Cardiac fibroblast (primary cell): ENCODE measurements around the gene THSD7B.
"Not testable (repeated sequence)": the region's sequence is repeated elsewhere in the genome, so short reads cannot be mapped to it uniquely, and the experiment has no call there.

Source experiments
- DNase-seq, 2 donors: peaks; one replicate each; pipeline versions ENCODE4 v3.0.0 to v3.0.0-alpha.2; 2010; ENCODE audit warnings: low read depth in 2 of 2
- H3K4me3 ChIP-seq, 2 donors: replicated peaks in 1 of 2; 1 replicate in 1 of 2; 2 replicates in 1 of 2; pipeline ENCODE4 v1.5.1; 2011; ENCODE audit warnings: low read depth in 2 of 2, low read length in 2 of 2, mild to moderate bottlenecking in 2 of 2, moderate library complexity in 1 of 2
- TF ChIP-seq, protein P1 (sequence below): IDR thresholded peaks from one replicate; pipeline ENCODE4 v1.5.1; 2011; ENCODE audit warnings: low read depth, mild to moderate bottlenecking, low read length, inconsistent platforms

Gene THSD7B

DNA sequence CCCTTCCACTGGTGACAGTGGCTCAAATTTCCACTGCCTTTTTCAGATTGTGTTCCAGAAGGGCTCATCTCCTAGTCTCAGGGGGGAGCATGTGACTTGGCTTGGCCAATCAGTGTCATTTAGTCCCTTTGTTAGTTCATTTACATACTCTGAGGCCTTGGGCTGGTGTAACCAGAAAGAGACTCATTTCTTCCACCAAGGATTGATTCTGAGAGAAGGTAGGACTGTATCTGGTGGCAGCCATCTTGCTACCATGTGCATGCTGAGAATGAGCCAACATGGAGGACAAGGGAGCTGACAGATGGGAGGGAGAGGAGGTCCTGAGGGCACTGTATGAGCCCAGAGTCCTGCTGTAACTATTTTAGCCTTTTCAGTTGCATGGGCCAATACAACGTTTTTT is 191.7 kb downstream of the THSD7B start:
- no peak for DNase-seq
- TF ChIP-seq, protein P1, sequence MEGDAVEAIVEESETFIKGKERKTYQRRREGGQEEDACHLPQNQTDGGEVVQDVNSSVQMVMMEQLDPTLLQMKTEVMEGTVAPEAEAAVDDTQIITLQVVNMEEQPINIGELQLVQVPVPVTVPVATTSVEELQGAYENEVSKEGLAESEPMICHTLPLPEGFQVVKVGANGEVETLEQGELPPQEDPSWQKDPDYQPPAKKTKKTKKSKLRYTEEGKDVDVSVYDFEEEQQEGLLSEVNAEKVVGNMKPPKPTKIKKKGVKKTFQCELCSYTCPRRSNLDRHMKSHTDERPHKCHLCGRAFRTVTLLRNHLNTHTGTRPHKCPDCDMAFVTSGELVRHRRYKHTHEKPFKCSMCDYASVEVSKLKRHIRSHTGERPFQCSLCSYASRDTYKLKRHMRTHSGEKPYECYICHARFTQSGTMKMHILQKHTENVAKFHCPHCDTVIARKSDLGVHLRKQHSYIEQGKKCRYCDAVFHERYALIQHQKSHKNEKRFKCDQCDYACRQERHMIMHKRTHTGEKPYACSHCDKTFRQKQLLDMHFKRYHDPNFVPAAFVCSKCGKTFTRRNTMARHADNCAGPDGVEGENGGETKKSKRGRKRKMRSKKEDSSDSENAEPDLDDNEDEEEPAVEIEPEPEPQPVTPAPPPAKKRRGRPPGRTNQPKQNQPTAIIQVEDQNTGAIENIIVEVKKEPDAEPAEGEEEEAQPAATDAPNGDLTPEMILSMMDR: no peak

DNA sequence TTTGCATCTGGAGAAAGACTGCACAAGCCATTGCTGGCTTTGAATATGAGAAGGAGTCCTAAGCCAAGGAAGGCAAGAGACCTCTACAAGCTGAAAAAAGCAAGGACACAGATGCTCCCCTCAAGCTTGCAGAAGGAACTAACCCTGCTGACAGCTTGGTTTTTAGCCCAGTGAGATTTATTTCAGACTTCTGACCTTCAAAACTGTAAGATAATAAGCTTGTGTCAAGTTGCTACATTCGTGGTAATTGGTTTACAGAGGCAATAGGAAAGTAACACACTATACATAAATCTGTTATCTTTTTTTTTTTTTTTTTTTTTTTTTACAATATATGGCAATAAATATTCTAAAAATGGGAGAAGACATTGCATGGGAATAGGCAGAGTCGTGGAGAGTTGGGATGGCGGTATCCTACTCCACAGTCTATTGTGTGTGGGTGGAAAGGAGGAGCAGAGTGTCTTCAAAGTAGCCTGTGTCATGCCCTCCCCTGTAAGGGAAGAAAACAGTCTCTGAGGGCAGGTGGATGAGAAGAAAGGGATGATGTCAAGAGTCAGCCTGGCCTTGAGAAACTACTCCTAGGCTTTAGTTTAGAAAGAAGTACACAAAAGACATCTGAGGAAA is 196.9 kb downstream of the THSD7B start:
- DNase-seq: no peak
- TF ChIP-seq, protein P1: no peak

More for the DNA sequence above, 191.7 kb downstream of the THSD7B start:
- no peak overlapping the region for H3K4me3 ChIP-seq

DNA sequence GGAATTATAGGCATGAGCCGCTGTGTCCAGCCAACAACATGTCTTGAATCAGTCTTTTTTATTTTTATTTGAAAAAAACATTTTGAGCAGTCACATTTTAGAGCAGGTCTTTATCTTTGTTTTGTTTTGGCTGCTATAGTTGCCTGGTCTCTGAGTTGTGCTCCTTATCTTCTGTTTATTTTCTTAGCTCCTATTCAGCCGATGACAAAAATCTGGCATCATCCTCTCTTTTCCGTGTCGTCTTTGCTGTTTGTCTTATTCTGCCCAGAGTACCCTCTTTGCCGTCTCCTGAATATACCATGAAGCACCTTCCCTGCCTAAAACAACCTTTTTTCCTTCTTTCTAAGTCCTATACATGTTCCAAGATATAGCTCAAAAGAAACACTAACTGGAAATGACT is 201.1 kb downstream of the THSD7B start:
- TF ChIP-seq, protein P1: no peak
- no peak overlapping the region for H3K4me3 ChIP-seq
- no peak for DNase-seq

More for the DNA sequence above, 196.9 kb downstream of the THSD7B start:
- no peak overlapping the region for H3K4me3 ChIP-seq

DNA sequence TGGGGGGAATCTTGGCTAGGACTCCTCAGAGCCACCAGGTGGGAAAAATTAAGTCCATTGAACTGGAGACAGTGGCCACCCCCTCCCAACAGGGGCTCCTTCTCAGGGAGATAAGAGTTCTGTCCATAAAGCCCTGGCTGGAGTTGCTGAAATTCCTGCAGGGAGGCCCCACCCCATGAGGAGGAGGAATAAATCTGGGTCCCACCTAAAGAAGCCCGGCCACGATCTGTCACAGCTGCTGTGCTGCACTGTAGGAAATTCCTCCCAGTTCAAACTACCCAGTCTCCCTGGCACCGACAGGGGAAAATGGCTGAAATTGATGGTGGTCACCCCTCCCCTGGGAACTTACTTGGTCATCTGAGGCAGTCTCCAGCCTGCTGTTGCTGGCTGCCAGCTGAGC is 215.0 kb downstream of the THSD7B start:
- no peak overlapping the region for H3K4me3 ChIP-seq
- no peak for DNase-seq
- TF ChIP-seq, protein P1: no peak

DNA sequence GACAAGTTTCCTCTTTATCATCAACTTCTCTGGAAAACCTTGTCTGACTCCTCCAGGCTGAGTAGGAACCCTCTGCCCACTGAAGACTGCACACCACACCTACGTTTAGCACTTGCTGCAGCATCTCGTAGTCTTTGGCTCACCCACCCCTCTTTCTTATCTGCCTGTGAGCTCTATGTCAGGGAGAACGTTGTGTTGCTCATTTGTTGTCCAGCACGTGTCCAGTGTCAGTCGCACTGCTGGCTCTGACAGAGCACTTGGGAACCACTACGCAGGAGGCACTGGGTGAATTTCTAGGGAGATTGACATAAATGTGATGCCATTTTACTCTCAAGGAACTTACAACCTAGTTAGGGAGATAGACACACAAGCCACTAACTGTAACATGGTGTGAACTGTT is 216.3 kb downstream of the THSD7B start:
- H3K4me3 ChIP-seq, DNase-seq: not testable (repeated sequence)

DNA sequence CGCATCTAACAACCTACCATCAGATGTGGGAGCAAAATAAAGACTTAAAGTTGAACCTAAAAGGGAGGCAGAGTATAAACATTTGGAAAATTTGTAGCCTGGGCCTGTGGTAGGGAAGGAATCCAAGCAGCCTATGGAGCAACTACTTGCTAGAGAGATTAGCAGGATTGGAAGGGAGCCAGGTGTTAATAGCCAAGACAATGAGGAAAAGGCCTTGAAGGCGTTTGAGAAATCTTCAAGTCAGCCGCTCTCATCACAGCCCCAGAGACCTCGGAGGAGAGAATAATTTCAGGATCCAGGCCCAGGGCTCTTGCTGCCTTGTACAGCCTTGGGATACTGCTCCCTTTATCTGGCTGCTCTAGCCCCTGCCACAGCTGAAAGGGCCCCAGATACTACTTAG is 219.7 kb downstream of the THSD7B start:
- no peak overlapping the region for H3K4me3 ChIP-seq
- peak in 1 of 2 donors; percentile 1 for DNase-seq
- TF ChIP-seq, protein P1: no peak

DNA sequence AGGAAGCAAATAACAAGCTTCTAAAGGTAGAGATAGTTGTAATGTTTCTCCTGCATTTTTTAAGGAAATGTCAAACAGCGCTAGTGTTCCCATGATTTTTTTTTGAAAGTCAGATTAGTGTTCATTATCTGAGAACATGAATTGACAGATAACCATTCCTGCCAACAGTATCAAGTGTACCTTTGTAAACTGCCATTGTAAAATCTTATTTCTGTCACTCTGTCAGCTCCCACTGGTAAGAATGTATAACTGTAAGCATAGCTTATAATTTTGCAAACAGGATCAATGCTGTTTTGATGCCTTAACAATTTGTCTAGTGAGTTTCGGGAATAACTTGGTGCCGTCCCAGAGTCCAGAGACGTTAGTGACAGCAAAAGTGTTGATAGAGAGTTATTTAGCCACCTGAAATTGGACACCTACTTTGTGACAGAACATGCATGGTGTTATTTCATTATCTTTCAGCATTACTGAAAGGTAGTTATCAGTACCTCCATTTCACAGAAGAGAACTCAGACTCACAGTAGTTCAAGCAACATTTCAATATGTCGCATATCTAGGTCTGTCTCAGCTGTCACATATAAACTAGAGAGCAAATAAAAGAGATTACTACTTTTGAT is 221.4 kb downstream of the THSD7B start:
- no peak for DNase-seq
- TF ChIP-seq, protein P1: no peak
- no peak overlapping the region for H3K4me3 ChIP-seq
